Liver (tissue), 9 donors: Measurements from ENCODE around the gene ITGA8. TPM values are rescaled to one million over a fixed set of nuclear protein-coding genes. Genes with fewer than 3 reads are reported as not detected.

Source experiments
- DNase-seq: peaks from one replicate; pipeline ENCODE4 v3.0.0-alpha.2; 2017; ENCODE audit warnings: low spot score
- H3K27ac ChIP-seq, 2 donors: one replicate each; pipeline ENCODE4 v1.7.0; 2013; ENCODE audit warnings: inconsistent platforms in 2 of 2, low read length in 2 of 2, control low read depth in 1 of 2, low read depth in 1 of 2, mild to moderate bottlenecking in 1 of 2
- H3K27me3 ChIP-seq, 4 donors: one replicate each; pipeline versions ENCODE4 v1.6.1 to v1.7.0; 2013; ENCODE audit warnings: low read length in 3 of 4, inconsistent platforms in 1 of 4, mild to moderate bottlenecking in 1 of 4, moderate library complexity in 1 of 4; ENCODE audit not compliant: control insufficient read depth in 4 of 4, insufficient read depth in 4 of 4
- H3K36me3 ChIP-seq, 4 donors: one replicate each; pipeline versions ENCODE4 v1.6.1 to v1.7.0; 2013; ENCODE audit warnings: low read length in 3 of 4, mild to moderate bottlenecking in 3 of 4, low read depth in 1 of 4, moderate library complexity in 1 of 4; ENCODE audit not compliant: control insufficient read depth in 4 of 4, insufficient read depth in 3 of 4
- H3K4me1 ChIP-seq, 4 donors: one replicate each; pipeline versions ENCODE4 v1.6.1 to v1.7.0; 2013; ENCODE audit warnings: low read length in 3 of 4, mild to moderate bottlenecking in 3 of 4, moderate library complexity in 1 of 4; ENCODE audit not compliant: control insufficient read depth in 4 of 4, insufficient read depth in 4 of 4
- H3K4me3 ChIP-seq, 3 donors: one replicate each; pipeline versions ENCODE4 v1.6.1 to v1.7.0; 2013; ENCODE audit warnings: low read length in 3 of 3, control low read depth in 1 of 3, low read depth in 1 of 3, mild to moderate bottlenecking in 1 of 3
- H3K9ac ChIP-seq, 2 donors: one replicate each; pipeline ENCODE4 v1.7.0; 2013; ENCODE audit warnings: low read length in 2 of 2, mild to moderate bottlenecking in 2 of 2, moderate library complexity in 2 of 2, control low read depth in 1 of 2, low read depth in 1 of 2
- H3K9me3 ChIP-seq, 4 donors: one replicate each; pipeline versions ENCODE4 v1.6.1 to v1.7.0; 2013; ENCODE audit warnings: low read length in 3 of 4; ENCODE audit not compliant: control insufficient read depth in 4 of 4
- ATF3 ChIP-seq: IDR thresholded peaks from 2 replicates; pipeline ENCODE4 v1.6.1; 2016; ENCODE audit warnings: antibody characterized with exemption
- CTCF ChIP-seq: fragments of 150-350 bp; IDR thresholded peaks from 2 replicates; pipeline ENCODE4 v1.5.1; 2017; ENCODE audit warnings: improper control_type of control experiment, low read depth, low read length; ENCODE audit not compliant: missing input control
- EGR1 ChIP-seq, 2 donors: IDR thresholded peaks; 2 replicates each; pipeline ENCODE4 v1.6.1; 2016 to 2018; ENCODE audit warnings: antibody characterized with exemption in 2 of 2, low read depth in 2 of 2
- FOXA1 ChIP-seq: IDR thresholded peaks from 2 replicates; pipeline ENCODE4 v1.6.1; 2016; ENCODE audit warnings: antibody characterized with exemption
- FOXA2 ChIP-seq: IDR thresholded peaks from 2 replicates; pipeline ENCODE4 v1.6.1; 2016; ENCODE audit warnings: antibody characterized with exemption
- GABPA ChIP-seq, 2 donors: IDR thresholded peaks in 1 of 2; conservative IDR thresholded peaks in 1 of 2; 2 replicates each; pipeline ENCODE4 v1.6.1; 2016; ENCODE audit warnings: antibody characterized with exemption in 2 of 2, mild to moderate bottlenecking in 1 of 2, moderate library complexity in 1 of 2
- HNF4A ChIP-seq, 2 donors: conservative IDR thresholded peaks; 2 replicates each; pipeline ENCODE4 v1.6.1; 2016; ENCODE audit warnings: antibody characterized with exemption in 2 of 2, mild to moderate bottlenecking in 2 of 2
- HNF4G ChIP-seq: IDR thresholded peaks from 2 replicates; pipeline ENCODE4 v1.6.1; 2016; ENCODE audit warnings: antibody characterized with exemption
- JUND ChIP-seq, 2 donors: IDR thresholded peaks; 2 replicates each; pipeline ENCODE4 v1.6.1; 2016; ENCODE audit warnings: antibody characterized with exemption in 2 of 2
- MAX ChIP-seq: IDR thresholded peaks from 2 replicates; pipeline ENCODE4 v1.6.1; 2016; ENCODE audit warnings: antibody characterized with exemption
- NR2F2 ChIP-seq: IDR thresholded peaks from 2 replicates; pipeline ENCODE4 v1.6.1; 2016; ENCODE audit warnings: antibody characterized with exemption
- RAD21 ChIP-seq, 2 donors: IDR thresholded peaks; 2 replicates each; pipeline ENCODE4 v1.6.1; 2016; ENCODE audit warnings: antibody characterized with exemption in 2 of 2, mild to moderate bottlenecking in 2 of 2
- REST ChIP-seq: IDR thresholded peaks from 2 replicates; pipeline ENCODE4 v1.6.1; 2016; ENCODE audit warnings: antibody characterized with exemption, mild to moderate bottlenecking
- RXRA ChIP-seq, 2 donors: IDR thresholded peaks; 2 replicates each; pipeline ENCODE4 v1.6.1; 2017 to 2018; ENCODE audit warnings: antibody characterized with exemption in 2 of 2, mild to moderate bottlenecking in 1 of 2
- SP1 ChIP-seq: IDR thresholded peaks from 2 replicates; pipeline ENCODE4 v1.6.1; 2018; ENCODE audit warnings: antibody characterized with exemption, mild to moderate bottlenecking
- TAF1 ChIP-seq: conservative IDR thresholded peaks from 2 replicates; pipeline ENCODE4 v1.6.1; 2016; ENCODE audit warnings: antibody characterized with exemption, mild to moderate bottlenecking
- YY1 ChIP-seq: IDR thresholded peaks from 2 replicates; pipeline ENCODE4 v1.6.1; 2016; ENCODE audit warnings: antibody characterized with exemption, mild to moderate bottlenecking
- ZBTB33 ChIP-seq: IDR thresholded peaks from 2 replicates; pipeline ENCODE4 v1.6.1; 2016; ENCODE audit warnings: antibody characterized with exemption
- WGBS: extraction: QIAGEN DNeasy Blood & Tissue Kit; methylation state at CpG from one replicate; pipeline ENCODE4 v1.1.7; 2013; 5-methylcytosine and 5-hydroxymethylcytosine counted together
- polyA plus RNA-seq, 2 donors: library from polyadenylated mRNA; stranded (reverse) in 1 of 2; unstranded in 1 of 2; fragments of 200-250 nt in 1 of 2; fragments of >200 nt in 1 of 2; fragmentation: Nextera tagmentation in 1 of 2; extraction: Ambion mirVana in 1 of 2; gene quantifications; one replicate each; pipeline versions ENCODE4 v1.2.1 to v1.2.3, GENCODE V29; 2013 to 2015
- total RNA-seq, 2 donors: library from RNA; depleted of rRNA; stranded (reverse); fragments of >200 nt; gene quantifications; one replicate each; pipeline ENCODE4 v1.2.3, GENCODE V29; 2014
- donor health status: healthy.
- donor health status: healthy.
- donor health status: healthy.
- donor health status: healthy.
- donor health status: healthy.

The ITGA8 gene
- total and polyA plus RNA-seq, 4 donors = 0.06 to 1.0 (median 0.60) TPM

- Histone ChIP-seq H3K36me3 (no peaks in the 10 kb centered on the region), H3K4me1 (no peaks in the 10 kb centered on the region), H3K4me3 (no peak overlapping the region), H3K9ac (no peak overlapping the region), H3K27ac (no peak overlapping the region), H3K9me3 (peaks cover 0 to 4% (median 3%) of the 10 kb centered on the region in 4 donors), H3K27me3 (no peaks in the 10 kb centered on the region)
- TF ChIP-seq ATF3 (no peak), EGR1 (IDR thresholded peaks at IDR 0.05; ENCODE audit: low read depth in 2 of 2) (no peak), RAD21 (IDR thresholded peaks at IDR 0.05) (no peak), JUND (IDR thresholded peaks at IDR 0.05) (no peak), FOXA1 (no peak), MAX (no peak), GABPA (IDR thresholded peaks at IDR 0.05 in 1 of 2, conservative IDR thresholded peaks at IDR 0.05 in 1 of 2) (no peak), HNF4A (conservative IDR thresholded peaks at IDR 0.05) (no peak), CTCF (no peak), NR2F2 (no peak), TAF1 (no peak), HNF4G (no peak), YY1 (no peak), REST (no peak), SP1 (no peak), FOXA2 (no peak), RXRA (IDR thresholded peaks at IDR 0.05) (no peak), ZBTB33 (no peak)
- 85% methylated on average over 4 of the region's 4 CpGs for WGBS
- no peak for DNase-seq
Observed at GRCh38 chr10:15545884-15546283, 173.8 kb downstream of the ITGA8 start.
